GM18868 (cell line): Measurements from ENCODE around the gene ORC6.

Source experiments
- ATAC-seq: cut with Tn5 transposase; IDR thresholded peaks from one replicate; pipeline ENCODE4 v1.9.1; 2021; ENCODE audit warnings: mild to moderate bottlenecking, moderate library complexity; ENCODE audit not compliant: unreplicated experiment

Gene ORC6

GRCh38 chr16:46700048-46700447 lies 10.6 kb downstream of the ORC6 start:
- ATAC-seq: no peak

GRCh38 chr16:46701615-46702014 lies 12.2 kb downstream of the ORC6 start:
- no peak for ATAC-seq

GRCh38 chr16:46702030-46702429 lies 12.6 kb downstream of the ORC6 start:
- no peak for ATAC-seq

GRCh38 chr16:46706642-46707041 lies 17.2 kb downstream of the ORC6 start:
- ATAC-seq: no peak

GRCh38 chr16:46709469-46710005 lies 20.1 kb downstream of the ORC6 start:
- no peak for ATAC-seq

- ATAC-seq: no peak
Observed at GRCh38 chr16:46711106-46712058, 21.9 kb downstream of the ORC6 start.

GRCh38 chr16:46712911-46713310 lies 23.5 kb downstream of the ORC6 start:
- ATAC-seq: no peak

GRCh38 chr16:46713634-46714033 lies 24.2 kb downstream of the ORC6 start:
- no peak for ATAC-seq

- ATAC-seq: no peak
Observed at GRCh38 chr16:46714797-46715591, 25.5 kb downstream of the ORC6 start.

- no peak for ATAC-seq
Observed at GRCh38 chr16:46715769-46716305, 26.4 kb downstream of the ORC6 start.

GRCh38 chr16:46717692-46718091 lies 28.2 kb downstream of the ORC6 start:
- ATAC-seq: no peak

GRCh38 chr16:46718214-46718613 lies 28.8 kb downstream of the ORC6 start:
- no peak for ATAC-seq

- no peak for ATAC-seq
Observed at GRCh38 chr16:46719528-46719927, 30.1 kb downstream of the ORC6 start.

- ATAC-seq: no peak
Observed at GRCh38 chr16:46720619-46721018, 31.2 kb downstream of the ORC6 start.

- no peak for ATAC-seq
Observed at GRCh38 chr16:46721885-46722284, 32.4 kb downstream of the ORC6 start.

- ATAC-seq: no peak
Observed at GRCh38 chr16:46727184-46727583, 37.7 kb downstream of the ORC6 start.

GRCh38 chr16:46727630-46728029 lies 38.2 kb downstream of the ORC6 start:
- no peak for ATAC-seq

- ATAC-seq: no peak
Observed at GRCh38 chr16:46728806-46729205, 39.3 kb downstream of the ORC6 start.

GRCh38 chr16:46729326-46729995 lies 40.0 kb downstream of the ORC6 start:
- no peak for ATAC-seq

GRCh38 chr16:46730126-46730525 lies 40.7 kb downstream of the ORC6 start:
- no peak for ATAC-seq
